Measurements from ENCODE around the gene MRPS12. TPM values are rescaled to one million over a fixed set of nuclear protein-coding genes. Genes with fewer than 3 reads are reported as not detected.

The MRPS12 gene
- 205 to 327 TPM (median 291 TPM) in 5 replicates for total RNA-seq (2022; extraction: Qiagen RNA extraction; ENCODE audit: low read depth)

GRCh38 chr19:38930776-38931520, at the start of gene MRPS12:
Gene MRPS12 (plus strand): TSS chr19:38930944. CDS start chr19:38931295, 351 bp downstream.

GRCh38 chr19:38899447-38900201, 31.1 kb upstream of the MRPS12 start, which contains the start of the genes NFKBIB and SIRT2:
Gene NFKBIB (plus strand): TSS chr19:38899969. CDS start chr19:38900033, 64 bp downstream.
Gene SIRT2 (minus strand): TSS chr19:38899618. CDS start chr19:38899521, 97 bp downstream.

GRCh38 chr19:38929929-38930775, 592 bp upstream of the MRPS12 start, which contains the start of gene SARS2:
Gene SARS2 (minus strand): TSS chr19:38930763. CDS start chr19:38930736, 27 bp downstream.

GRCh38 chr19:38975214-38975860, 44.6 kb downstream of the MRPS12 start, which contains the start of gene FBXO17:
Gene FBXO17 (minus strand): TSS chr19:38975742. CDS start chr19:38950319, 25,423 bp downstream.

Other genes with a start within 250 kb of the MRPS12 start
- 4.8 to 7.1 TPM (median 5.9 TPM) in 5 replicates for gene CAPN12, start 186.5 kb upstream of the MRPS12 start, total RNA-seq (2022; extraction: Qiagen RNA extraction; ENCODE audit: low read depth)
- gene LGALS7, start 157.4 kb upstream of the MRPS12 start, total RNA-seq (2022; extraction: Qiagen RNA extraction; ENCODE audit: low read depth): 0.32 TPM in 1 of 5 replicates, not detected in the others
- 0.37 to 0.65 TPM (median 0.56 TPM) in 3 of 5 replicates, not detected in the others for gene LGALS7B, start 141.7 kb upstream of the MRPS12 start, total RNA-seq (2022; extraction: Qiagen RNA extraction; ENCODE audit: low read depth)
- 0.50 to 1.1 TPM (median 0.72 TPM) in 5 replicates for gene LGALS4, start 118.0 kb upstream of the MRPS12 start, total RNA-seq (2022; extraction: Qiagen RNA extraction; ENCODE audit: low read depth)
- gene ECH1, start 99.2 kb upstream of the MRPS12 start, total RNA-seq (2022; extraction: Qiagen RNA extraction; ENCODE audit: low read depth): 286 to 383 TPM (median 290 TPM) in 5 replicates
- gene HNRNPL, start 81.0 kb upstream of the MRPS12 start, total RNA-seq (2022; extraction: Qiagen RNA extraction; ENCODE audit: low read depth): 350 to 371 TPM (median 363 TPM) in 5 replicates
- 2.6 to 3.6 TPM (median 2.8 TPM) in 5 replicates for gene RINL, start 52.7 kb upstream of the MRPS12 start, total RNA-seq (2022; extraction: Qiagen RNA extraction; ENCODE audit: low read depth)
- gene SIRT2, start 31.3 kb upstream of the MRPS12 start, total RNA-seq (2022; extraction: Qiagen RNA extraction; ENCODE audit: low read depth): 34.8 to 39.9 TPM (median 36.1 TPM) in 5 replicates
- 68.2 to 127 TPM (median 105 TPM) in 5 replicates for gene NFKBIB, start 31.0 kb upstream of the MRPS12 start, total RNA-seq (2022; extraction: Qiagen RNA extraction; ENCODE audit: low read depth)
- gene CCER2, start 18.8 kb upstream of the MRPS12 start, total RNA-seq (2022; extraction: Qiagen RNA extraction; ENCODE audit: low read depth): 0.76 to 1.3 TPM (median 0.89 TPM) in 5 replicates
- gene SARS2, start 181 bp upstream of the MRPS12 start, total RNA-seq (2022; extraction: Qiagen RNA extraction; ENCODE audit: low read depth): 48.1 to 58.7 TPM (median 56.2 TPM) in 5 replicates
- gene FBXO17, start 44.8 kb downstream of the MRPS12 start, total RNA-seq (2022; extraction: Qiagen RNA extraction; ENCODE audit: low read depth): 70.5 to 99.5 TPM (median 87.1 TPM) in 5 replicates
- gene FBXO27, start 101.6 kb downstream of the MRPS12 start, total RNA-seq (2022; extraction: Qiagen RNA extraction; ENCODE audit: low read depth): 5.0 to 8.3 TPM (median 7.5 TPM) in 5 replicates
- 0.15 to 0.19 TPM (median 0.17 TPM) in 5 replicates for gene ACP7, start 153.4 kb downstream of the MRPS12 start, total RNA-seq (2022; extraction: Qiagen RNA extraction; ENCODE audit: low read depth)
- 96.5 to 129 TPM (median 118 TPM) in 5 replicates for gene PAK4, start 194.8 kb downstream of the MRPS12 start, total RNA-seq (2022; extraction: Qiagen RNA extraction; ENCODE audit: low read depth)

Measured in A549 treated with CpdA at 1 μM for 4 hours (cell line).